Measurements from ENCODE around the gene SGK2.

Gene SGK2

DNA sequence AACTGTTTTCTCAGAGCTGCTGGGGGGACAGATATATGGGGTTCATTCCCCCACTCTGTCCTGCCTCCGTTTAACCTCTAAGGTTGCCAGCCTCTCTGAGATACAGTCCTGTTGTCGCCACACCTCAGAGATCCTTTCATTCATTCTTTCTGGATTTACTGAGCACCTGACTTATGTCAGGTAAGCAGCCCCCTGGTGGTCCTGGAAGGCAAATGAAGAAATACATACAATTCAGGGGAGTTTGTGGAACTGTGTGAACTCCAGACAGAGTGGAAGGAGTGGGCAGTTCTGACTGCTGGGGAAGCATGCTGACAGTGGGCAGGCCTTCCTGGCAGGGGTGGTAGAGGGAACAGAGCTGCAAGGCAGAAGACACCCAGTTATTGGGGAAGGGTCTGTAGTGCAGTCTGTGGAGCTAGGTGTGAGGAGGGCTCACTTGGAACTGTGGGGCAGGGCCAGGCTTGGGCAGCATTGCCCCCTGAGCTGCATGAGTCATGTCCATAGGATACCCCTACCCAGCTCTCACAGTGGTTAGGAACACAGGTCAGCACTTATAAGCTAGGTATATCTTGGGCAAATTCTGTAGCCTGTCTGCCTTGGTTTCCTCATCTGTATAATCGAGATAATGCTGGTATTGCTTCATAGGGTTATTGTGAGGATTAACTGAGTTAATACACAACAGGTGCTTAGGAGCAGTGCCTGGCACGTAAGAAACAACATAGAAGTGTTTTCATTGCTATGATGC, 12.8 kb upstream of the SGK2 start:
- no peaks in the 10 kb centered on the region for H3K36me3 ChIP-seq (ENCODE audit: insufficient read depth, low read length)
- H3K79me2 ChIP-seq (ENCODE audit: control insufficient read depth, insufficient read depth, low read length, unreplicated experiment): no peaks in the 10 kb centered on the region
- H3K4me3 ChIP-seq (ENCODE audit: low read depth, low read length): no peak overlapping the region
- H2AFZ ChIP-seq (ENCODE audit: low read length, unreplicated experiment): no peak overlapping the region
- peaks cover 6% of the 10 kb centered on the region for H3K4me1 ChIP-seq (ENCODE audit: control insufficient read depth, insufficient read depth, low read length, unreplicated experiment)
- H3K27ac ChIP-seq (ENCODE audit: low read depth, low read length): no peak overlapping the region
- H3K27me3 ChIP-seq (ENCODE audit: insufficient read depth, low read length): no peaks in the 10 kb centered on the region

DNA sequence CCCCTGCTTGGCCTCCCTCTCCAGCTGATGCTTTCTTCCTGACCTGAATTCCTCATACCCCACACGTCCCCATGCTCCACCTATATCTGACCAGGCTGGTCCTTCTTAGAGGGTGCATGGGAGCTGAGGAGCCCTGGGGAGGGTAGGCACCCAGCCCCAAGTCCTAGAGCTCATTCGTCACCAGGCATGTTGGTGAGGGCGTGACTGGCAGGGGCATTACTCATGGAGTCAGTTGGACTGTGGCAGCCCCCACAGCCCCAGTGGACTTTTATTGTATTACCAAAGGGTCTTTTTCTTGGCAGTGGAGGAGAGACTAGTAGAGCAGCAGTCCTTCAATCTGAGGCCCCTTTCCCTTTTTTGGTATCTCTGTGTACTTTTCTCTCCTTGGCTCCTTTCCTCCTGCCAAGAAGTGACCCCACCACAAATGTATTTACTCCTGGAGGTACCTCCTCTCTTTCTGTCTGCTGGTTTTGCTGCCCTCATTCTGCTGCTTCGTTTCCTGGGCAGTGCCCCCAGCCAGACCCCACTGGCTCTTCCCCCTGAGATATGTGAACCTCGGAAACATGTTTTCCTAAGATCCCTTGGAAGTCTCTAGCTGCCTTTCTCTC, 10.4 kb upstream of the SGK2 start:
- Histone ChIP-seq H3K79me2 (ENCODE audit: control insufficient read depth, insufficient read depth, low read length, unreplicated experiment) (no peaks in the 10 kb centered on the region), H3K27ac (ENCODE audit: low read depth, low read length) (no peak overlapping the region), H3K4me3 (ENCODE audit: low read depth, low read length) (no peak overlapping the region), H3K36me3 (ENCODE audit: insufficient read depth, low read length) (no peaks in the 10 kb centered on the region), H3K27me3 (ENCODE audit: insufficient read depth, low read length) (no peaks in the 10 kb centered on the region), H2AFZ (ENCODE audit: low read length, unreplicated experiment) (no peak overlapping the region), H3K4me1 (ENCODE audit: control insufficient read depth, insufficient read depth, low read length, unreplicated experiment) (no peaks in the 10 kb centered on the region)

DNA sequence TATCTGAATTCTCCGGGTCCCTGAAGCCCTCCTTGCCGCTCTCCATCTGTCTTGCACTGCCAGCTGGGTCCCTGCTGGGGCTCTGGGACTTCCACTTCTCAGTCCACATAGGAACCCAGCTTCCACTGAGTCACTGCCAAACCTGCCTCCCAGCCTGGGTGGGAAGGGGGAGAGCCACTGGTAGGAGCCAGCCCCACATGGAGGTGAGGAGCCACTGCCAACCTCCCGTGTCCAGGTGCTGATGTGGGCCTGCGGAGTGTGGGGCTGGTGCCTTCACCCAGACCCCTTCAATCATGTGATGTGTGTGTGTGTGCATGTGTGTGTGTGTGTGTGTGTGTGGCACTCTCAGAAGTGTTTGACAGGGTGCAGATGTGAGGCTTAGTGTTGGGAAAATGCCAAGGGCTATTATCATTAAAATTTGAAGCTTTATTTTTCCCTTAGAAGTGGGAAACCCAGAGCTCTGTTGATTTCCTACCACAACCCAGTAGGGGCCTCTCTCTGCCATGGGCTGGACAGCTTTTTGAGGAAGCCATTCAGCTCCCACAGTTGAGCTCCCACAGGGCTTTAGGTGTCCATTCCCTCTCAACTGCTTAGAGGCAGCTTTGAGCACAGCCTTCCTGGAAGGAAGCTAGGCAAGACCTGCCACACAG, 9.3 kb upstream of the SGK2 start:
- no peaks in the 10 kb centered on the region for H3K79me2 ChIP-seq (ENCODE audit: control insufficient read depth, insufficient read depth, low read length, unreplicated experiment)
- H3K27me3 ChIP-seq (ENCODE audit: insufficient read depth, low read length): no peaks in the 10 kb centered on the region
- H3K4me3 ChIP-seq (ENCODE audit: low read depth, low read length): no peak overlapping the region
- H3K27ac ChIP-seq (ENCODE audit: low read depth, low read length): no peak overlapping the region
- H3K36me3 ChIP-seq (ENCODE audit: insufficient read depth, low read length): no peaks in the 10 kb centered on the region
- H3K4me1 ChIP-seq (ENCODE audit: control insufficient read depth, insufficient read depth, low read length, unreplicated experiment): no peaks in the 10 kb centered on the region
- H2AFZ ChIP-seq (ENCODE audit: low read length, unreplicated experiment): no peak overlapping the region

DNA sequence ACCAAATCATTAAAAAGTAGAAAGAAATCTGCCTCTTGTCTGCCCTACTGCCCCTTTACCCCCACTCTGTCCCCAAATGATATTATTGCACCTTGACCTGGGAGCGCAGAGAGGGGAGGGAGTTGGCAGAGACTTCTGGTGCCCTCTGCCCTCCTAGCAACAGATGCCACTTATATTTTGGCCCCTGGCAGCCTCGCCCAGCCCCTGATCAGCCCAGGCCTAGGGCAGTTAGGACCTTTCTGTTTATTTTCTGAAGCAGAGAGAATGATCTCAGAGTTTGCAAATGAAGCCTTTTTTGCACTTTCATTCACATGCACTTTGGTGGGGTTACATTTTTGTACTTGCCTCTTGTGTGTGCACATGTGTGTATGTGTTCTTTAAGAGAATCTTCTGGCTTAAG, 8.4 kb upstream of the SGK2 start:
- Histone ChIP-seq H3K4me3 (ENCODE audit: low read depth, low read length) (no peak overlapping the region), H3K79me2 (ENCODE audit: control insufficient read depth, insufficient read depth, low read length, unreplicated experiment) (no peaks in the 10 kb centered on the region), H3K27me3 (ENCODE audit: insufficient read depth, low read length) (no peaks in the 10 kb centered on the region), H3K4me1 (ENCODE audit: control insufficient read depth, insufficient read depth, low read length, unreplicated experiment) (no peaks in the 10 kb centered on the region), H2AFZ (ENCODE audit: low read length, unreplicated experiment) (no peak overlapping the region), H3K27ac (ENCODE audit: low read depth, low read length) (no peak overlapping the region), H3K36me3 (ENCODE audit: insufficient read depth, low read length) (no peaks in the 10 kb centered on the region)

DNA sequence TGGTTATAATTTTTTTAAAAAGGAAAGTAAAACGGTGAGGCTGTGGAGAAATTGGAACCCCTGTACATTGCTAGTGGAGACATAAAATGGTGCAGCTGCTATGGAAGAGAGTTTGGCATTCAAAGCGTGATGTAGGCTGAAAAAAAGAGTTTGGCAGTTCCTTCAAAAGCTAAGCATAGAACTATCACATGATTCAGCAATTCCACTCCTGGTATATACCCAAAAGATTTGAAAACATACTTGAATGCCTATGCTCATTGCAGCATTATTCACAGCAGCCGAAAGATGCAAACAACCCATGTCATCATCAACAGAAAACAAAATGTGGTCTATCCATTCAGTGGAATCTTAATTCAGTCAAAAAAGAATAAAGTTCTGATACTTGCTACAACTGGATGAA, 4.5 kb upstream of the SGK2 start:
- H3K36me3 ChIP-seq (ENCODE audit: insufficient read depth, low read length): no peaks in the 10 kb centered on the region
- H3K27ac ChIP-seq (ENCODE audit: low read depth, low read length): no peak overlapping the region
- no peaks in the 10 kb centered on the region for H3K27me3 ChIP-seq (ENCODE audit: insufficient read depth, low read length)
- H3K4me1 ChIP-seq (ENCODE audit: control insufficient read depth, insufficient read depth, low read length, unreplicated experiment): no peaks in the 10 kb centered on the region
- no peaks in the 10 kb centered on the region for H3K79me2 ChIP-seq (ENCODE audit: control insufficient read depth, insufficient read depth, low read length, unreplicated experiment)
- H3K4me3 ChIP-seq (ENCODE audit: low read depth, low read length): no peak overlapping the region
- H2AFZ ChIP-seq (ENCODE audit: low read length, unreplicated experiment): no peak overlapping the region

DNA sequence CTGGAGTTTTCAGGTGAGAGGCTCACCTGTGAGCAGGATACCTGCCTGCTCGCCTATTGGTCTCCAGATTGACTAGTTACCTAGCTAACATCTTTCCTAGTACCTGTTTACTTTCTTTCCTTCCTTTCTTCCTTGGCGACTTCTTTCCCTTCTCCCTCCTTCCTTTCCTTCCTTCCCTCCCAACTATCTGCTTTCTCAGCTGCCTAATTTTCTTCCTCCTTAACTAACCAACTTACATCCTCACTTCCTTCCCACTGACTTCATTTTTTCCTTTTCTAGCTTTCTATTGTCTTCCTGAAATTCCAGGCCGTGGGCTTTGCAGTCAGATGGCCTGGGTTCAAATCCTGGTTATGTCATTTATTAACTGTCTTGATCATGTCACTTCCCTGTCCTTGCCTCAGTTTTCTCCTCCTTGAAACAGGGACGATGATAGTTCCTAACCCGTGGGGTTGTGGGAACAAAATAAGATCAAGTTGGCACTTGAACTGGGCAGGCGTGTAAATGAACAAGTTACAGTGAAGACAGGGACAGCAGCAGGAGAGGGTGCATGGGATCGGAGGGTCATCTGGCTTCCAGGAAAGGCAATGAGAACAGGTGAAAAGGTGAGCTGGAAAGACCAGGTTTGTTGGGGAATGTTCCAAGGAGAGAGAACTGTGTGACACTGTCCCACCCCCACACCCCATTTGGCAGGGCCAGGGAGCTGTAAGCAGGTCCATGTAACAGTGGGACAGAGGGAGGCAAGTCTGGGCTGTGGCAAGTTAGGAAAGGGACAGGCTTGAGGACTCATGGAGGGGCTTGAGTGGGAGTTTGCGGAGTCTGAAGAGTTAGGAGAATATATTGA, 540 bp downstream of the SGK2 start:
- Histone ChIP-seq H3K4me1 (ENCODE audit: control insufficient read depth, insufficient read depth, low read length, unreplicated experiment) (no peaks in the 10 kb centered on the region), H3K36me3 (ENCODE audit: insufficient read depth, low read length) (no peaks in the 10 kb centered on the region), H3K79me2 (ENCODE audit: control insufficient read depth, insufficient read depth, low read length, unreplicated experiment) (no peaks in the 10 kb centered on the region), H2AFZ (ENCODE audit: low read length, unreplicated experiment) (no peak overlapping the region), H3K27ac (ENCODE audit: low read depth, low read length) (no peak overlapping the region), H3K4me3 (ENCODE audit: low read depth, low read length) (no peak overlapping the region), H3K27me3 (ENCODE audit: insufficient read depth, low read length) (no peaks in the 10 kb centered on the region)

DNA sequence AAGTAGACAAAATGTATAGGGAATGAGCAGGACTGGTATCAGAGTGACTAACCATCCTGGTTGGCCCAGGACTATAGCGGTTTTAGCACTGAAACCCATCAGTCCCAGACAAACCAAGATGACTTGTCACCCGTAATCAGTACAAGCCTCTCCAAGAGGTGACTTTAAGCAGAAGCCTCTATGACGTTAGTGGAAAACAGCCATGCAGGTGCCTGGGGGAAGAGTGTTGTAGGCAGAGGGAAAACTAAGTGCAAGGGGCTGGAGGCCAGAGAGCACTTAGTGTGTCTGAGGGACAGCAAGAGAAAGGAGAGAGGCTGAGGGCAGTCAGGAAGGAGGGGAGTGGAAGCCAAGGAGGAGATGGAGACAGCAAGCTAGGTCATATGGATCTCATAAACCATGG, 2.1 kb downstream of the SGK2 start:
- H3K4me1 ChIP-seq (ENCODE audit: control insufficient read depth, insufficient read depth, low read length, unreplicated experiment): no peaks in the 10 kb centered on the region
- H3K27me3 ChIP-seq (ENCODE audit: insufficient read depth, low read length): no peaks in the 10 kb centered on the region
- no peak overlapping the region for H2AFZ ChIP-seq (ENCODE audit: low read length, unreplicated experiment)
- no peaks in the 10 kb centered on the region for H3K79me2 ChIP-seq (ENCODE audit: control insufficient read depth, insufficient read depth, low read length, unreplicated experiment)
- no peaks in the 10 kb centered on the region for H3K36me3 ChIP-seq (ENCODE audit: insufficient read depth, low read length)
- H3K4me3 ChIP-seq (ENCODE audit: low read depth, low read length): no peak overlapping the region
- H3K27ac ChIP-seq (ENCODE audit: low read depth, low read length): no peak overlapping the region

DNA sequence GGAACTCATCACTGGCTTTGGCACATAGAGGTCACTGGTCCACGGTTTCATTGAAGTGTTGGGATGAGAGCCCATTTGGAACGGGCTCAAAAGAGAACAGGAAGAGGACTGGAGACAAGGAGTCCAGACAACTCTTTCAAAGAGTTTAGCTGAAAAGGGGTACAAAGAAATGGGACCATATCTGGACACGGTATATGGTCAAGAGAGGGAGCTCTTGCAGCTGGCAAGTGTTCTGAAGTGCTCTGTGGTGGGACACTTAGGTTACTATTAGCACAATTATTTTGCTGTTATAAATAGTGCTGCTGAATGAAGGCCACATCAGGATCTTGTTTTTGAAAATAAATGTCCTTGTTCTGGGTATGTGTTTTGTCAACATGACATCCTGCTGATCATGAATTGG, 4.6 kb downstream of the SGK2 start:
- H3K4me1 ChIP-seq (ENCODE audit: control insufficient read depth, insufficient read depth, low read length, unreplicated experiment): no peaks in the 10 kb centered on the region

DNA sequence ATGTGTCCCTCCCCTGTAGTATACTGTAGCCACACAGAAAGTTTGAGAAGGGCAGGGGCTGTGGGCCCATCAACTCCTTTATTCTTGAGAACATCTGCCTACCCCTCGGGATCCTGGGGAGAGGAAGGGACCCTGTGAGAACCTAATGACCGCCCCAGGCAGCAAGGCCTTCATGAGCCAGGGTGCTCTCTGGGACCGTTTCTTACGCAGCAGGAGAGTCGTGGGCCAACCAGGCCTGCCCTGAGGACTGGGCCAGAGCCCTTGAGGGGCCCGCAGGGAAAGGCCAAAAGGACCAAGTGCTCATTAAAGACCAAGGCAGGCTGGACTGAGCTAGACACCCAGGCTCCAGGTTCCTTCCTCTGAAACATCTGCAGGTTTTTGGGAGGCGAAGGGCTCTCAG, 5.2 kb downstream of the SGK2 start:
- Histone ChIP-seq H3K4me1 (ENCODE audit: control insufficient read depth, insufficient read depth, low read length, unreplicated experiment) (no peaks in the 10 kb centered on the region), H3K79me2 (ENCODE audit: control insufficient read depth, insufficient read depth, low read length, unreplicated experiment) (no peaks in the 10 kb centered on the region), H3K4me3 (ENCODE audit: low read depth, low read length) (no peak overlapping the region), H3K27ac (ENCODE audit: low read depth, low read length) (no peak overlapping the region), H2AFZ (ENCODE audit: low read length, unreplicated experiment) (no peak overlapping the region), H3K36me3 (ENCODE audit: insufficient read depth, low read length) (no peaks in the 10 kb centered on the region), H3K27me3 (ENCODE audit: insufficient read depth, low read length) (no peaks in the 10 kb centered on the region)

More for the DNA sequence above, 4.6 kb downstream of the SGK2 start:
- H2AFZ ChIP-seq (ENCODE audit: low read length, unreplicated experiment): no peak overlapping the region
- no peaks in the 10 kb centered on the region for H3K27me3 ChIP-seq (ENCODE audit: insufficient read depth, low read length)
- H3K79me2 ChIP-seq (ENCODE audit: control insufficient read depth, insufficient read depth, low read length, unreplicated experiment): no peaks in the 10 kb centered on the region
- no peak overlapping the region for H3K4me3 ChIP-seq (ENCODE audit: low read depth, low read length)
- H3K36me3 ChIP-seq (ENCODE audit: insufficient read depth, low read length): no peaks in the 10 kb centered on the region
- H3K27ac ChIP-seq (ENCODE audit: low read depth, low read length): no peak overlapping the region

DNA sequence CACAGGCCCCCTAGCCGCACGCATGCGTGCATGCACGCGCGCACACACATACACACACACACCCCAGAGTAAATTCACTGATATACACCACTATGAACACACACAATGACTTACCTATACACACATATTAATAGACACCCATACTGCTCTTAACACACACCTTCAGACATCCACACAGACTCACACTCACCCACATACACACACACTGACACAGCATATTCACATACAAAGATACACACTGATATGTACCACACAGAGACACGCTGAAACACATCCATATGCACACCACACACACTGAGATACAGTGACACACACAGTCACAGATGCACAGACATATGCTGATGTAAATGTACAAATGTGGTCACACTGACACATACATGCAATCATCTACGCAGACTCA, 5.6 kb downstream of the SGK2 start:
- H3K4me1 ChIP-seq (ENCODE audit: control insufficient read depth, insufficient read depth, low read length, unreplicated experiment): no peaks in the 10 kb centered on the region
- H3K27ac ChIP-seq (ENCODE audit: low read depth, low read length): no peak overlapping the region
- no peak overlapping the region for H3K4me3 ChIP-seq (ENCODE audit: low read depth, low read length)
- H3K27me3 ChIP-seq (ENCODE audit: insufficient read depth, low read length): no peaks in the 10 kb centered on the region
- no peak overlapping the region for H2AFZ ChIP-seq (ENCODE audit: low read length, unreplicated experiment)
- no peaks in the 10 kb centered on the region for H3K36me3 ChIP-seq (ENCODE audit: insufficient read depth, low read length)
- H3K79me2 ChIP-seq (ENCODE audit: control insufficient read depth, insufficient read depth, low read length, unreplicated experiment): no peaks in the 10 kb centered on the region
